ENCODE measurements around the gene COQ4.

DNA sequence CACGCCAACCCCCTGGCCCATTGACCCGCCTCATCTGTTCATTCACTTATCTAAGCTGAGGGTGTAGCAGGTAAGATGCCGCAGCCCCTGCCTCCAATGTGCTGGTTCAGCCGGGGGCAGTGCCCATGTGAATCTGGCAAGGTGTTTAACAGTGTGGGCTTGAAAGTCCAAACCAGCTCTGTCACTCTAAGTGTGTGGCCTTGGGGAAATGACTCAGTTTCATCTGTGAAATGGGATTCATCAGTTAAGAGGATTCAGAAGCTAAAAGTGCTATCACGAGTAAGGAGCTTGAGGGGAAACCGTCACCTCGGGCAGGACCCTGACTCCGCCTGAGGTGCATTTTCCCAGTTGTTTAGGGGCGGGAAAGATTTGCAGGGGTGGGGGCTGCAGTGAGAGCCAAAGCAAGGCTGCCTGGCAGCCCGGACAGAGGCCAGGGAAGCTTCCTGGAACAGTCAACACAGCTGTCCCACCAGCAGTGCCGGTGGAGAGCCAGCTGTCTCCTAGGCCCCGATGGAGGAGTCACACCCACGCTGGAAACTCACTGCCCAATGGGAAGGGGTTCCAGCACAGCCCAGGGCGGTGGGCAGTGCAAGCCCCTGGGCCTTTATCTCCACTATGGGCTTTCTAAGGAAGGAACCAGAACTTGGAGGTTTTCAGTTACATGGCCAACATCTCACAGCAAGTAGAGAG lies 38.8 kb downstream of the COQ4 start:
- TF ChIP-seq YY1 (IDR thresholded peaks at IDR 0.05; ENCODE audit: insufficient read depth, insufficient read length) (no peak), ZNF274 (IDR thresholded peaks at IDR 0.05; ENCODE audit: low read depth, low read length) (no peak), SUZ12 (IDR thresholded peaks at IDR 0.05; ENCODE audit: extremely low read depth, insufficient read depth, insufficient read length) (no peak)
